Dedifferentiated amniotic fluid mesenchymal stem cell (primary cell): ENCODE data around the gene IGFL2.
"Not testable (repeated sequence)": the region's sequence is repeated elsewhere in the genome, so short reads cannot be mapped to it uniquely, and the experiment has no call there.

Experiments used
- DNase-seq: peaks from one replicate; pipeline ENCODE4 v3.0.0-alpha.2; 2016; ENCODE audit errors: extremely low spot score

IGFL2 gene

DNA sequence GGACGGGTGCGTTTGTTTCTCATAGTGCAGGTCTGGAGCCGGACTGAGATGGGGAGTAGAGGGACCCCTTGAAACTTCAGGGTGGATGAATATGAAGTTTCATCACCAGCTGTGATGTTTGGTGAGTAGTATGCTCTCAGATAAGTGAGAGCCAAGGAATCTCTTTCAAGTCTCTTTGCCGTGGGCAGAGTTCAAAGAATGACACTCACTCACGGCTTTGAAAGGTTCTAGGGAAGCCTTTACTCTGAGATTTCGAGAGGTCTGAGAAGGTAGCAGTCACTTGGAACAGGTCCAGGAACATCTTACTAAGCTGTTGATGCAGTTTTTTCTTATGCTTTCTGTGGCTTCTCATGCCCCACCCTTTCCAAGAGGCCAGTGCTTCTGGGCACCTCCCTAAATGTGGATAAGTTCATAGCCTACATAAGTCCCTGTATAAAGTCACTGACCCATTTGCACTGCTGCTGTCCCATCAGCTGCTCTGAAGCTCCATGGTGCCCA is at the start of gene IGFL2:
Gene IGFL2, plus strand, starts transcription at position 448 of the 498 bp plus-strand sequence. Its CDS starts 41 bp downstream, at position 489.
- DNase-seq: no peak

GRCh38 chr19:46100344-46100743 is 47.7 kb upstream of the IGFL2 start:
- no peak for DNase-seq

GRCh38 chr19:46101293-46101692 is 46.7 kb upstream of the IGFL2 start:
- DNase-seq: no peak

- DNase-seq: not testable (repeated sequence)
Measured at GRCh38 chr19:46102333-46102732, 45.7 kb upstream of the IGFL2 start.

DNA sequence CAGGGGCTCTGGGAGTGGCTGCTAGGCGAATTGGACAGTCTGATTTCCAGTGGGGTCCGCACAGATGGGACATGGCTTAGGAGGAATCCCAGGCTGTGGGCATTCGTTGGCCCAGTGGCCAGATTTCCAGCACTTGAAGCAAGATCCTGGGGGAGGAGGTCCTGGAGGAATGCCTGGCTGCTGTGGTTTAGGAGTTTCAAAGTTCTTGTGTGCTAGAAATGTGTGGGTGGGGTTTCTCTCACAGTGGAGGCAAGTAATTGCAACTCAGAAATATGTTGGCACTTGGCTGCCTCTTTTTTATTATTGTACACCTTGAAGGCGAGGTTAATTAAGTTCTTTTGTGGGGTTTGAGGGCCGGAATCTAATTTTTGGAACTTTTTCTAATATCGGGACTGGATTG is 40.7 kb upstream of the IGFL2 start:
- DNase-seq: peak; percentile 47

- DNase-seq: no peak
Measured at GRCh38 chr19:46109876-46110275, 38.2 kb upstream of the IGFL2 start.

GRCh38 chr19:46111376-46111775 is 36.7 kb upstream of the IGFL2 start:
- no peak for DNase-seq

DNA sequence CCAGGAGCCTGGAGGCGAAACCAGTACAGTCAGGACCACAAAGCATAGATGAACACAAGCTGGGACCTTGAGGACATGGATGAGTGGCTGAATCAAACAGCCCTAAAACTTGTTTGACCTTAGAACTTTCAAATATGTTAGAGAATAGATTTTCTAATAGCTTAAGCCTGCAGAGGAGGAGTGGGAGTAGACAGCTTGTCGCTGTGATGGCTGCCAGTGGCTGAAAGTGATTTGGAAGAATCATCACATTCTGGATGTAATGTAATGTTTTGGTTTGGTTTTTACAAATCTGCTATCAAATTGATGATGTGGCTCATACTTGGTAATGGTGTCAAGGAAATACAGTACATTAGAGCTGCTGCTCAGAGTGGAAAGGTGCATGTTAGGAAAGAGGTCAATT is 35.5 kb upstream of the IGFL2 start:
- DNase-seq: no peak

- no peak for DNase-seq
Measured at GRCh38 chr19:46113726-46114125, 34.3 kb upstream of the IGFL2 start.

GRCh38 chr19:46115396-46116106 is 32.5 kb upstream of the IGFL2 start:
- DNase-seq: peak; percentile 27

DNA sequence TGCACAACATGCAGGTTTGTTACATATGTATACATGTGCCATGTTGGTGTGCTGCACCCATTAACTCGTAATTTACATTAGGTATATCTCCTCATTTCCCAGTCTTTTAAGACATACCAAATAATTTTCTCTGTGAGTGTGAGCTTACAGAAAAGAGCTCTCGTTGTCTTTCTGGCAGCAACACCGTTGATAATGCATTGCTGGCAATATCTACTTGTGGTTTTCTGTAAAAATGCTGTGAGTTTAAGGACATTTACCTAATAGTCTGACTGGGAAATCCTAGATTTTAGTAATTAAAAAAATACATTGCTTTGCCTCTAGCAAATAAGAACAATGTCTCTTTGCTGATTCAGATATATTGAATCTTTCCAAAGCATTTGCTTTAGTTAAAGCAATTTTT is 31.9 kb upstream of the IGFL2 start:
- no peak for DNase-seq

DNA sequence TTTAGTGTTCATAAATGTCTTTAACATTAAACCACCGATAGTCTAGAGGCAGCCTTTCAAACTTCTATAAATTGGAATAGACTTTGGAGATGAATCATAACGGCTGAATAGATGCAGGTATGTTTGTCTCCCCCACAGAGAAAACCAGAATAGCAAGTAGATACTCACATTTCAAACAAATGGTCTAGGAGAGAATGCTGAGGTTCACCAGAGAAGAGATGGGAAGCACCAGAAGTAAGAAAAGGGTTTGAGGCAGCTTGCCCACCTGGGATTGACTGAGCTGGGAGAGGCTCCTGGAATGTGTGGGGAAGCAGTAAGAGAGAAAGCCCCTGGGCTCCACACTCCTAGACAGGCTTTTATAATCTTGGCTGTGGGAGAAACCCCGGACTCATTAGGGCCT is 29.9 kb upstream of the IGFL2 start:
- no peak for DNase-seq

- no peak for DNase-seq
Measured at GRCh38 chr19:46124638-46125115, 23.4 kb upstream of the IGFL2 start, which contains the start of gene IGFL3. TSS of gene IGFL3 (minus strand) at chr19:46124688. CDS start at chr19:46124649, 39 bp downstream.

DNA sequence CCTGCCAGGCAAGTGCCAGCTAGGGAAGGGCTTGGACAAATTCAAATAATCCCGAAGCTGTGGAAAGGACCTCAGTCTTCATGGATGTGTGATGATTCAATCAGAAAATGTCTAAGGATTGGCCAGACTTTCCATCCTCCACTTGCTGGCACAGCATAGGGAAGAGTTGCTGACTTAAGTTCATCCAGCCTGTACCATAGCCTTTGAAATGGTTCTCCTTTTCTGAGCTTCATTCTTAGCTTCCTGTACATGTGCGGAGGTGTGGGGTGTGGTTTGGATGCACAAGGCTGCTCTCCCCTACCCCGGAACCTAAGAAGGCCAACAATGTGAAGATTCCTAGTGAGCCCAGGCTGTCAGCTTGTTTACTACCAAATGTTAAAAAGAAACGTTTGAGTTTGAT is 22.6 kb upstream of the IGFL2 start:
- DNase-seq: no peak

DNA sequence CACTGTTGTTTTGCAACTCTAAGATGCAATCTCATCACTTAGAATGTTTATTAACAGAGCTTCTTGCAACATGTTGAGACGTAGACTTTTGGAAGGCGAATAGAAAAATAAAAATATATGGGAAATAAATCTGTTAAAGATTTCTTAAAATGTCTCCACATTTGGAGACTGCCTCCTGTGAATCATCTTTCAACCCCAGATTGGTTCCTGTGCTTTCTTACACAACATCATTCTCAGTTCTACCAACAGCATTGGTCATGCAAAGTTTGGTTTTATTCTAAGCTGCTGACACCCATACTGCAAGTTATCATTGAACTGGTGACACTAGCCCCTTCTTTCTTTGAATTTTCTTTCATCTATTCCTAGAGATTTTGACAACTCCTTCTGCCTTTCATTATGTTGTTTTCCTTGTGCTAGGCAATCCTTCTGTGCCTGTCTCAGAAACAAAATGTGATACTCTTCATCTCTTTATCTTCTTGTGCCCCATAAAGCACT is 21.9 kb upstream of the IGFL2 start:
- DNase-seq: no peak

GRCh38 chr19:46131485-46132143 is 16.4 kb upstream of the IGFL2 start:
- no peak for DNase-seq

GRCh38 chr19:46132508-46133100 is 15.4 kb upstream of the IGFL2 start:
- no peak for DNase-seq

- peak; percentile 67 for DNase-seq
Measured at GRCh38 chr19:46133101-46133627, 14.9 kb upstream of the IGFL2 start.

GRCh38 chr19:46133777-46134241 is 14.2 kb upstream of the IGFL2 start:
- DNase-seq: no peak

GRCh38 chr19:46134527-46134926 is 13.5 kb upstream of the IGFL2 start:
- DNase-seq: no peak

GRCh38 chr19:46137915-46138473 is 10.0 kb upstream of the IGFL2 start:
- no peak for DNase-seq

DNA sequence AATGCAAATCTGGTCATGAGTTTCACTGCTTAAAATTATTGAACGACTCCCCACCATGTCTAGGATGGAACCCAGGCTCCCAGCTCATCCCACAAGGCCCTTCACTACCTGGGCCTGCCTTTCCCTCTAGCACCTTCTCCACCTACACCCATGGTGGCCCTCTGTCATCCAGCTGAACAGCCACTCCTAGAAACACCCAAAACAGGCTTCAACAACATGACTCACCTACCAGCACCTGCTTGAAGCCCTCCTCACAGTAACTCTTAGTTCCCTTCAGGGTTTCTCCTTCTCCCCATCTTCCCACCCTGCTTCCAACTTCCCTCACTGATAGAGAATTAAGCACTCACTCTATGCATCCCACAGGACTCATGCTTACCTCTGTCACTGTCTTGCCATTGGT is 6.6 kb upstream of the IGFL2 start:
- no peak for DNase-seq
